ENCODE results near the gene CD200R1L.
"Not testable (repeated sequence)": the region's sequence is repeated elsewhere in the genome, so short reads cannot be mapped to it uniquely, and the experiment has no call there.

Gene CD200R1L

GRCh38 chr3:112846764-112847163, at the start of gene CD200R1L:
TSS of gene CD200R1L (minus strand) at chr3:112846864. CDS start at chr3:112829367, 17,497 bp downstream.
- H3K27ac ChIP-seq = no peak within 1 kb of the TSS
- DNase-seq (ENCODE audit: low read depth, low spot score) = no peak

GRCh38 chr3:112894258-112894657, 47.6 kb upstream of the CD200R1L start:
- DNase-seq (ENCODE audit: low read depth, low spot score) = peak; percentile 6
- H3K27ac ChIP-seq = no peak overlapping the region

GRCh38 chr3:112889357-112889756, 42.7 kb upstream of the CD200R1L start:
- no peak for DNase-seq (ENCODE audit: low read depth, low spot score)
- no peak overlapping the region for H3K27ac ChIP-seq

GRCh38 chr3:112888381-112889085, 41.9 kb upstream of the CD200R1L start:
- no peak overlapping the region for H3K27ac ChIP-seq
- no peak for DNase-seq (ENCODE audit: low read depth, low spot score)

GRCh38 chr3:112884678-112885290, 38.1 kb upstream of the CD200R1L start:
- H3K27ac ChIP-seq = no peak overlapping the region
- no peak for DNase-seq (ENCODE audit: low read depth, low spot score)

GRCh38 chr3:112881891-112882290, 35.2 kb upstream of the CD200R1L start:
- no peak for DNase-seq (ENCODE audit: low read depth, low spot score)
- H3K27ac ChIP-seq = no peak overlapping the region

- no peak overlapping the region for H3K27ac ChIP-seq
- DNase-seq (ENCODE audit: low read depth, low spot score) = no peak
Measured at GRCh38 chr3:112875561-112875960, 28.9 kb upstream of the CD200R1L start.

- DNase-seq (ENCODE audit: low read depth, low spot score) = no peak
- H3K27ac ChIP-seq = no peak overlapping the region
Measured at GRCh38 chr3:112874725-112875124, 28.1 kb upstream of the CD200R1L start.

- H3K27ac ChIP-seq = no peak overlapping the region
Measured at GRCh38 chr3:112873632-112874031, 27.0 kb upstream of the CD200R1L start.

GRCh38 chr3:112871735-112872134, 25.1 kb upstream of the CD200R1L start:
- DNase-seq (ENCODE audit: low read depth, low spot score) = no peak
- H3K27ac ChIP-seq = no peak overlapping the region

More at GRCh38 chr3:112873632-112874031, 27.0 kb upstream of the CD200R1L start:
- DNase-seq (ENCODE audit: low read depth, low spot score) = no peak

- no peak for DNase-seq (ENCODE audit: low read depth, low spot score)
Measured at GRCh38 chr3:112865757-112866156, 19.1 kb upstream of the CD200R1L start.

GRCh38 chr3:112860898-112861297, 14.2 kb upstream of the CD200R1L start:
- no peak for DNase-seq (ENCODE audit: low read depth, low spot score)
- H3K27ac ChIP-seq = no peak overlapping the region

More at GRCh38 chr3:112865757-112866156, 19.1 kb upstream of the CD200R1L start:
- no peak overlapping the region for H3K27ac ChIP-seq

- H3K27ac ChIP-seq = no peak overlapping the region
- DNase-seq (ENCODE audit: low read depth, low spot score) = no peak
Measured at GRCh38 chr3:112858410-112859069, 11.9 kb upstream of the CD200R1L start.

- DNase-seq (ENCODE audit: low read depth, low spot score) = no peak
- no peak overlapping the region for H3K27ac ChIP-seq
Measured at GRCh38 chr3:112857526-112857925, 10.9 kb upstream of the CD200R1L start.

GRCh38 chr3:112856537-112856936, 9.9 kb upstream of the CD200R1L start:
- DNase-seq (ENCODE audit: low read depth, low spot score) = no peak
- H3K27ac ChIP-seq = no peak overlapping the region

- DNase-seq (ENCODE audit: low read depth, low spot score) = no peak
- no peak overlapping the region for H3K27ac ChIP-seq
Measured at GRCh38 chr3:112855883-112856282, 9.2 kb upstream of the CD200R1L start.

- not testable (repeated sequence) for DNase-seq (ENCODE audit: low read depth, low spot score); H3K27ac ChIP-seq
Measured at GRCh38 chr3:112855074-112855473, 8.4 kb upstream of the CD200R1L start.

GRCh38 chr3:112848196-112848595, 1.5 kb upstream of the CD200R1L start:
- no peak overlapping the region for H3K27ac ChIP-seq
- DNase-seq (ENCODE audit: low read depth, low spot score) = no peak

GRCh38 chr3:112847692-112848091, 1.0 kb upstream of the CD200R1L start:
- no peak for DNase-seq (ENCODE audit: low read depth, low spot score)
- no peak overlapping the region for H3K27ac ChIP-seq

- DNase-seq (ENCODE audit: low read depth, low spot score) = no peak
- H3K27ac ChIP-seq = no peak overlapping the region
Measured at GRCh38 chr3:112845772-112846171, 892 bp downstream of the CD200R1L start.

- no peak overlapping the region for H3K27ac ChIP-seq
- DNase-seq (ENCODE audit: low read depth, low spot score) = no peak
Measured at GRCh38 chr3:112829046-112829445, 17.6 kb downstream of the CD200R1L start.
